Stimulated activated CD8-positive, alpha-beta memory T cell treated with anti-CD3 and anti-CD28 coated beads, Interleukin-2, amount 100 ng/mL, for 48 hours (primary cell): ENCODE data around the gene ADAP1.

Experiments
- DNase-seq, 2 donors: peaks; one replicate each; pipeline ENCODE4 v3.0.0-alpha.2; 2020; ENCODE audit warnings: low read depth in 2 of 2

Gene ADAP1

DNA sequence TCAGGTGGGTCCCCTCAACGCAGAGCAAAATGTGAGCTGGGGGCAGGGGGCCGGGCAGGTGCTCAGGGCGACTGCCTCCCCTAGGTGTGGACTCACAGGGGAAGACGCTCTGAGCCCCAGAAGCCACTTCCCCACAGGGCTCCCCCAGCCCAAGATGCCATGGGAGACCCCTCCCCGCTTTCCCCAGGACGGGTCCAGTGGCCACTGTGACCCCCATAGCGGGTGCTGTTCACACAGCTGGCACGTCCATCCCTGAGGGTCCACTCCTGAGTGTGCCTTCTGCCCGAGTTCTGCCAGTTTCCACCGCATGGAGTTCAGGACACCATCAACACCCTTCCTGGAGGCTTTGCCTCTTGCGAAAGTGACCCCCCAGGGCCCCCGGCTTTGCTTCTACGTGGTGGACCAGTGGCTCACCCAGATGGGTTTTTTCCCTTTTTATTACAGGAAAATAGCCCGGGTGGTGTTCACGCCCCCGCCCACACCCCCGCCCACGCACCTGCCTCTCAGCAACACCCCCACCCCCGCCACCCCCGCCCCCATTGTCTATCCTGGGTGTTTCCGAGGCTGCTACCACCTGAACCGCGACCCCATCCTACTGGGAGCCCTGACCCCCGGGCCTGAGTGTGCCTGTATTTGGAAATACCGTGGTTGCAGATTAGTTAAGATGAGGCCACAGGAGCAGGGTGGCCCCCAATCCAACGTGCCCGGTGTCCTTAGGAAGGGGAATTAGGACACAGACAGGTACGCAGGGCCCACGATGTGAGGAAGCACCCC, 32.0 kb downstream of the ADAP1 start:
- DNase-seq: peak; percentile 39 to 61

DNA sequence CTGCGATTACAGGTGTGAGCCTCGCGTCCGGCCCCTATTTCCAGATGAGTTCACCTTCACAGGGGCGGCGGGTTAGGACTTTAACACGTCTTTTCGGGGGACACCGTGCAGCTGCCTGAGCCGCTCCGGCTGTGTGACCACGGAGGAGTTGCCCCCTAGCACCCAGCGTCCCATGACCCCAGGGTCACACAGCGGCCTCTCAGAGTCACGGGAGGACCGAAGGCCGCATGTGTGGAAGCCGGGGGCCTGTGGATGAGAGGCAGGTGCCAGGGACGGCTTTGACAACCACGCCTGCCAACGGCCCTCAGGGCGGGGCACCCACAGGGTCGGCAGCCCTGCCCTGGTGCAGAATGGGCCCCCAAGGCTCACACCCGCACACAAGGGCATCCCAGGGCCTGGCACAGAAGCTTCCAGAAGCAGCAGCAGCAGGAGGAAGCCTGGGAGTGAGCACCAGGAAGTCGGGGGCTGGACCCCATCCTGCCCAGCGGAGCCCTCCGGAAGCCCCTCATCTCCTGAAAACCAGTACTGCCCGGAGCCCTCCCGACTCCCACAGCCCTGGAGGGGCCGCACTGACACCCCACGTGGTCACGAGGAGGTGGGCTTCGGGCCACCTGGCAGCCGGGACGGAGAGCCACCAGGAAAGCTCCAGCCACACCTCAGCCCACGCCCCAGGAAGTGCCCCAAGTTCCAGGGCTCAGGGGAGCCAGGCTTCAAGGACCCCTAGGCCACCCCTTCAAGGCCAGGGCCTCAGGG, 32.7 kb downstream of the ADAP1 start:
- no peak for DNase-seq

DNA sequence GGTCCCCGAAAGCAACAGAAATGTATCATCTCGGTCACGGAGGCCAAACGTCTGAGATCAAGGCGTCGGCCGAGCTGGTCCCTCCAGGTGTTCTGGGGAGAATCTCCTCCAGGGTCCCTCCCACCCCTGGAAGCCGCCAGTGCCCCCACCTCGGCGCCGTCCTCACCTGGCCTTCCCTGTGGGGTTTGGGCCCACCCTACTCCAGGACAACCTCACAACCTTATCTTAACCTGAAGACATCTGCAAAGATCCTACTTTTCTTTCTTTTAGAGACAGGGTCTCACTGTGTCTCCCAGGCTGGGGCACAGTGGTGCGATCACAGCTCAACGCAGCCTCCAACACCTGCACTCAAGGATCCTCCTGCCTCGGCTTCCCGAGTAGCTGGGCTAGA, 33.4 kb downstream of the ADAP1 start:
- DNase-seq: no peak

DNA sequence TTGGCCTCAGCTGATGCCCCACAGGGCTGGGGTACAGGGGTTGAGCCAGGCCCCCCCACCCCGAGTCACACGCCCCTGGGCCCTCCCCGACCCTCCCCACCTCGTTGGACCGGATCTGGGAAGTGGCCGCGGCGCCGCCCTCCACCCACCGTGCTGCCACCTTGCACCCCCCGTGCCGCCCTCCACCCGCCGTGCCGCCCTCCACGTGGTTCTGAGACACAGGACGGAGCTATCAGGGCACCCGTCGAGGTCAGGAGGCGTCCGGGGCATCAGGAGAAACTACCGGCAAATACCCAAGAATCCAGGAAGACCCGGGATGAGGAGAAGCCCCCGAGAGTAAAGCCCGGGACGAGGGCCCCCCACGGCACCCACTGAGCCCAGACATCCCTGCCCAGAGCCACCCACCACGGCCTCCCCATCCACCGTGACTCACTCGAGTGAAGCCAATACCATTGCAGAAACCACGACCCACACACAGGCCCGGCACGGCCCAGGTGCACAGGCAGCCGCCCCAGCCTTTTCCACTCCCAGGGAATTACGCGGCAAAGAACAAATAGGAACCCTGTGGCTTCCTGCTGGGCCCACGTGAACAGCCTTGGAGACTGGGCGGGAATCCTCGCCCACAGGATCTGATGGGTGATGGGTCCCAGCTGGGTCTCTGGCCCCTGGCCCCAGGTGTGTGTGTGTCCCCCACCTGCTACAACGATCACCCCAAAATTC, 34.0 kb downstream of the ADAP1 start:
- DNase-seq: peak in 1 of 2 donors; percentile 26

- DNase-seq: no peak
These were observed 34.5 kb downstream of the ADAP1 start for GRCh38 chr7:919924-920341.

GRCh38 chr7:919114-919442, 35.4 kb downstream of the ADAP1 start:
- no peak for DNase-seq

GRCh38 chr7:918441-919113, 35.9 kb downstream of the ADAP1 start:
- DNase-seq: no peak

- DNase-seq: no peak
These were observed 36.4 kb downstream of the ADAP1 start for GRCh38 chr7:918118-918425.

DNA sequence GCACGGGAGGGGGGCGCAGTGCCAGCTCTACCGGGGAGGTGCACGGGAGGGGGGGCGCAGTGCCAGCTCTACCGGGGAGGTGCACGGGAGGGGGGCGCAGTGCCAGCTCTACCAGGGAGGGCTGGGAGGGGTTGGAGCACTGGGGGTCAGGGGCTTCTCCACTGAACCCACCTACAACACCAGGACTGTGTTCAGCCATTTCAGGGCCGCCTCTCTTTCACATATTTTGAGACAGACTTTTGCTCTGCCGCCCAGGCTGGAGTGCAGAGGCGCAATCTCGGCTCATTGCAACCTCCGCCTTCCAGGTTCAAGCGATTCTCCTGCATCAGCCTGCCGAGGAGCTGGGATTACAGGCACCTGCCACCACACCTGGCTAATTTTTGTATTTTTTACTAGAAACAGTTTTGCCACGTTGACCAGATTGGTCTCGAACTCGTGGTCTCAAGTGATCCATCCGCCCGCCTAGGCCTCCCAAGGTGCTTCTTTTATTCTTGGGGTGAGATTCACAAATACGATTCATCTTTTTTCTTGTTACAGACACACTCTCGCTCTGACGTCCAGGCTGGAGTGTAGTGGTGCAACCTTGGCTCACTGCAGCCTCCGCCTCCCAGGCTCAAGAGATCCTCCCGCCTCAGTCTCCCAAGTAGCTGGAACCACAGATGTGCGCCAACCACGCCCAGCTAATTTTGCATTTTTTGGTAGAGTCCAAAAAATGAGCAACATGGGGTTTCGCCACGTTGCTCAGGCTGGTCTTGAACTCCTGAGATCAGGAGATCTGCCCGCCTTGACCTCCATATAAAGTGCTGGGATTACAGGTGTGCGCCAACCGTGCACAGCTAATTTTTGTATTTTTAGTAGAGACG, 37.0 kb downstream of the ADAP1 start:
- no peak for DNase-seq

DNA sequence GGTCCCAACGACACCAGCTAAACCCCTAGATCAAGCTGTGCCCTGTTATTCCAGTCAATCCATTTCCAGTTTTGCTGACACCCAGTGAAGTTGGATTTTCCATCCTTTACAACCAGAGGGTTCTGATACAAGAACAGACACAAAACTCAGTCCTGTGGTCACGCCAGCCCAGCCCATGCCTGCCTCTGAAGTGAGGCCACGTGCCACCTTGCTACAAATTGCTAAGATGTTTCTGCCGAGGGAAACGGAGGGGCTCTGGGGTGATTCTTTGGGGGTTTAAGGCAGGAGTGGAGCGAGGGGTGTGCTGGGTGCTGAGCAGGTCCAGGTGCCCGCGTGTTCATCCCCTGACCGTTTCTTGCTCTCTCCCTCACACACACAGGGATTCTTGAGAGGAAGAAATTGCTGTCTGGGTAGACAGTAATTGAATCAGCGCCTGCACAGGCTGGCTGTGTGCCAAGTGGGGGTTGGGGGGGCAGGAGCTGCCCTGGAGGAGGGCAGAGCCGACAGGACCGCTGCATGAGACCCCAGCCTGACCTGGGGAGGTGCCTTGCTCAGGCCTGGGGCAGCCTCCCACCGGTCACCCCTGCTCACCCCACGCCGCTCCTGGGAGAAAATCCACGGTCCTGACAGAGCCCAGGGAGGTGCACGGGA, 38.1 kb downstream of the ADAP1 start:
- no peak for DNase-seq

DNA sequence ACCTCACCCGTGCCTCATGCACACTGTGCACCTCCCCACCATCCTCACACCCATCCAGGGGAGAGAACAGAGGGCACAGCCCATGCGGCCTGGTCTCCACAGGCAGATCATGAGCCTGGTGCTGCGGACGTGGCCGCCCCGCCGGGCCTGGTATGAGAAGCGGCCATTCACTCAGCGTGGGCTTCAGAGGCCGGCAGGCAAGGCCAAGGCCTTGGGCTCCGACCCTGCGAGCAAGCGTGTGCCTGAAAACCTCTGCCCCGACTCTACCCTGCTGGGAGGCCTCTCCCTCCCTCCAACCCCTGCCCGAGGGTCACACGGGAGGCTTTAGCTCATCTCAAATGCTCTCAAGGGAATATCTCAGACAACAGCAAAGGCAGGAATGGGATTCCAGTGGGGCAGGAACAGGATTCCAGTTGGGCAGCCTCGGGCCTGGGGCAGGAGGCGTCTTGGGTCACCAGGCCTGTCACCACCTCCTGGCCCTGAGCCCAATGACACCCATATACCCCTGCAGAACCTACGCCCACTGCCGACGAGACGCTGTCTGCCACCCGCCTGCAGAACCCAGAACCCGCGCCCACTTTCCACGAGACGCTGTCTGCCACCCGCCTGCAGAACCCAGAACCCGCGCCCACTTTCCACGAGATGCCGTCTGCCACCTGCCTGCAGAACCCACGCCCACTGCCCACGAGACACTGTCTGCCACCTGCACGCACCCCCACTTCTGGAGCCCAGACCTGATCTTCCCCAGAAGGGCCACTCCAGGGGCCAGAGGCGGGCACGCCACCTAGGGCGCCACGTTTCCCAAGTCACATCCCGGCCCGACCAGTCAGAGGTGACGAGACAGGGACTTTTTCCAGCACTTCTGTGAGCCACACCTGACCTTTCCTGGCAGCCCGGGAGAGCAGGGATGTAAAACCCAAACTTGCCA, 38.9 kb downstream of the ADAP1 start:
- no peak for DNase-seq

GRCh38 chr7:914521-915194, 39.8 kb downstream of the ADAP1 start:
- no peak for DNase-seq

DNA sequence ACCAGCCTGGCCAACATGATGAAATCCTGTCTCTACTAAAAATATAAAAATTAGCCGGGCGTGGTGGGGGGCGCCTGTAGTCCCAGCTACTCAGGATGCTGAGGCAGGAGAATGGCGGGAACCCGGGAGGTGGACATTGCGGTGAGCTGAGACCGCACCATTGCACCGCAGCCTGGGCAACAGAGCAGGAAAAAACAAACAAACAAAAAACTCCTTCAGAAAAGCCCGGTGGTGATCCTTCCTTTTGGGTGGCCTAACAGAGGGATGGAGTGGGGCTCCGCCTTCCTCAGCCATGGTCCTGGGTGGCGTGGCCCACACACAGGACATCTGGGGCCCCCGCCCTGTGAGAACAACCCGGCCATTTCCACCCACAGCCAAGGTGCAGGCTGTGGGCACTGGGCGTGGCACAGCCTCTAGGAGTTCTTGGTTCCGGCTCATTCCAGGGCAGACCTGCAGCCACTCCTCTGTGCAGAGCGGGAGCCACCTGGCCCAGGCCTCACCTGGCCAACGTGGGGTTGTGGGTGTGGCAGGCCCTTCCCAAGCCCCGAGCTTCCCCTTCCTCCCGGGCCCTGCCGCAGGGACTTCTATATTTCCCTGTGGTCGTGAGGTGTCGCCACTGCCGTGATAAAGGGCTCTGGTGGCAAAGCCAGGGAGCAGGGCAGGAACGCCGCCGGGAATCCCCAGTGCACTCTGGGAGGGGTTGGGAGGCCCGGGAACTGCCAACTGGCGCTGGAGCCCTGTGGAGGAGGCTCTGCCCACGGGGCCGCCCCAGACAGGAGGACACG, 40.6 kb downstream of the ADAP1 start:
- no peak for DNase-seq

DNA sequence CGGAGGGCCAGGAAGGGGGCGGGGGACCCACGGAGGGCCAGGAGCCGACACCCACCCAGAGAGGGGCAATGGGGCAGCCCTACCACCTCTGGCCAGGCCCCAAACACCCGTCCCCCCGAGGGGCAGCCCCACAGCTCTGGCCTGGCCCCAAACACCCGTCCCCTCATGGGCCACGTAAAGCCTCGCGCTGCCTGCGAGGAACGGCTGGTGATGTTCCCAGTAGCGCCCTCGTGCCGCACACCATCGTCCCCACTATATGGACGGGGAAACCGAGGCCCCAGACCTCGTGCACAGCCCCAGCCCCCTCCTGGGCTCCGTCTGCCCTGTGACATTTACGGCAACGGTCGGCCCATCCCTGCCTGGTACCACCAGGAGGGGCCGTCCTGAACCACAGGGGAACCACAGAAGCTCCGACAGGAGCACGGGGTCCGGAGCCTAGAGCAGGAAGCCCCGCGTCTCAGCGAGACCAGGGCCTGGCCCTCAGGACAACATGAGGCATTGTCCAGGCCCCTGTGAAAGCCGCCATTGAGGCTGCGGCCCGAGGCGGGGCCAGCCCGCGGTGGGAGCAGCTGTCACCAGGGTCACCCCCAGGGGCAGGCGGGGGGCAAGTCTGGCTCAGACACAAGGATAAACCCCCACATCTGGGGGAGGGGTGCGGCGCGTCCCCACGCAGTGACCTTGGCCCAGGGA, 42.5 kb downstream of the ADAP1 start:
- no peak for DNase-seq

DNA sequence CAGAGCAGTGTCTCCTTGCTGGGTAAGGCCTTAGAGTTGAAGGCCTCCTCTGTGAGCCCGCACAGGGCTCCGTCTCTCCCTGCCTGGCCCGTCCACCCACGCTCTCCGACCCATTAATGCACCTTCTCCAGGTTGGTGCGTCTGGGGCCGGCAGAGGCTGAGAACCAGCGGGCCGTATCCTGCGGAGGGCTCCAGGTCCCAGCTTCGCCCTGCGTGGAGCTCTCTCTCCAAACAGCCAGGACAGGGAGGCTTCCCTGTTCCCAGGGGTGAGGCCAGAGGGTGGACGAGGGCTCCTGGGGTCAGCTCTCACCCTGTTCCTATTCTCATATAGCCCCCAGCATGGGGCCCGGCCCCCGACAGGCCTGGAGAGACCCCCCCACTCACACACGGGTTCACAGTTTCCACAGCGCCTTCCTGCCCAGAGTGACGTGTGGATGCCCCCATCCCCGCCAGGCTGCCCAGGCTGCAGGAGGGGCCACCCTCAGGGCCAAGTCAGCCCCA, 43.5 kb downstream of the ADAP1 start:
- DNase-seq: no peak

DNA sequence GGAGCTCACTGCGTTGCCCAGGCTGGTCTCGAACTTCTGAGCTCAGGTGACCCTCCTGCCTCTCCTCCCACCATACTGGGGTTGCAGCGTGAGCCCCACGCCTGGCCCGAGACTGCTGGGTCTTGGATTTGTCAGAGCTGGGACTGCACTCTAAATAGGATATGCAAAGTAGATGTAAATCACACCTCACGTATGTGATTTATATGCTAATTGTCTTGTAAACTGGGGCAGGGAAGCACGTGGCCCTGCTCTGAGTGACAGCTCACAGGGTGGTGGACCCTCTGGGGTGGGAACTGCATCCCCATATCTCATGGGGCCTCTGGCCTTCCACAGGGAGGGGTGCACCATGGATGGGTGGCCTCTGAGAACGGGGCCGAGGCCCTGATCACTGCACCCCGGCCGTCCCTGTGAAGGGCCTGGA, 44.0 kb downstream of the ADAP1 start:
- DNase-seq: no peak
